GM12878 (cell line): Measurements from ENCODE around the gene DLG2.

ENCODE experiments used
- JUND ChIP-seq: IDR thresholded peaks from 2 replicates; pipeline ENCODE4 v1.6.1; 2012; ENCODE audit warnings: low read depth, mild to moderate bottlenecking, low read length, improper control_type of control experiment, moderate library complexity
- POLR2AphosphoS5 ChIP-seq: IDR thresholded peaks from 2 replicates; pipeline ENCODE4 v1.6.1; 2011; ENCODE audit warnings: mild to moderate bottlenecking, low read length, inconsistent platforms
- RFX5 ChIP-seq: IDR thresholded peaks from 2 replicates; pipeline ENCODE4 v1.6.1; 2011; ENCODE audit warnings: low read depth, low read length, improper control_type of control experiment
- SP1 ChIP-seq: IDR thresholded peaks from one replicate; pipeline ENCODE4 v1.6.1; 2011; ENCODE audit warnings: low read depth, low read length
- STAT3 ChIP-seq: IDR thresholded peaks from 2 replicates; pipeline ENCODE4 v1.6.1; 2011; ENCODE audit warnings: low read depth, low read length, improper control_type of control experiment
- TF ChIP-seq, protein P1 (sequence below): IDR thresholded peaks from 2 replicates; pipeline ENCODE4 v1.6.1; 2012; ENCODE audit warnings: low read length, inconsistent platforms
- TF ChIP-seq, protein P2 (sequence below): IDR thresholded peaks from 2 replicates; pipeline ENCODE4 v1.6.1; 2011; ENCODE audit warnings: low read depth, mild to moderate bottlenecking, low read length, moderate library complexity, borderline replicate concordance; ENCODE audit errors: extremely low read depth
- TF ChIP-seq, protein P3 (sequence below), 3 experiments: IDR thresholded peaks in 2 of 3; conservative IDR thresholded peaks in 1 of 3; 2 replicates each; pipeline ENCODE4 v1.5.1; 2011; ENCODE audit warnings: low read depth in 3 of 3, low read length in 3 of 3, mild to moderate bottlenecking in 3 of 3, control low read depth in 2 of 3, moderate library complexity in 2 of 3, inconsistent platforms in 1 of 3, mixed read lengths in 1 of 3; ENCODE audit not compliant: control insufficient read depth in 2 of 3, insufficient read depth in 1 of 3; ENCODE audit errors: extremely low read depth in 1 of 3
- TF ChIP-seq, protein P4 (sequence below): fragments of 450-650 bp; IDR thresholded peaks from 2 replicates; pipeline ENCODE4 v1.6.1; 2017; ENCODE audit warnings: borderline replicate concordance

DNA sequence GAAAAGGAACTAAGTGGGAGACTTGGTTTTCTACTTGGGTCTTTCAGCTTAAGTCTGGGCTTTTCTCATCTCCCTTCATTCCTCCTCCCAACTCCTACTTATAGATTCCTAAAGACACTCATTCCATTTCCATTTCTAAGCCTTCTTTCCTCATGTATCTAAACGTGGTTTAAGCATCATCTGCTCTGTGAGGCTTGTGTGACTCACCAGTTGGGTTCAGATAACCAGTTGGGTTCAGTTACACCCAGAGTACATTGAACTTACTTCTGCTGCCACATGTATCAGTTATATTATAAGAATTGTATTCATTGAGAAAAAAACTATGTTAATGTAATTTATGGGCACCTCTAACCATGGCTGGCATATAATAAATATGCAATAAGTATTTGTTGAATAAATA is 1509.8 kb downstream of the DLG2 start:
- TF ChIP-seq, protein P1, sequence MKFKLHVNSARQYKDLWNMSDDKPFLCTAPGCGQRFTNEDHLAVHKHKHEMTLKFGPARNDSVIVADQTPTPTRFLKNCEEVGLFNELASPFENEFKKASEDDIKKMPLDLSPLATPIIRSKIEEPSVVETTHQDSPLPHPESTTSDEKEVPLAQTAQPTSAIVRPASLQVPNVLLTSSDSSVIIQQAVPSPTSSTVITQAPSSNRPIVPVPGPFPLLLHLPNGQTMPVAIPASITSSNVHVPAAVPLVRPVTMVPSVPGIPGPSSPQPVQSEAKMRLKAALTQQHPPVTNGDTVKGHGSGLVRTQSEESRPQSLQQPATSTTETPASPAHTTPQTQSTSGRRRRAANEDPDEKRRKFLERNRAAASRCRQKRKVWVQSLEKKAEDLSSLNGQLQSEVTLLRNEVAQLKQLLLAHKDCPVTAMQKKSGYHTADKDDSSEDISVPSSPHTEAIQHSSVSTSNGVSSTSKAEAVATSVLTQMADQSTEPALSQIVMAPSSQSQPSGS: no peak
- TF ChIP-seq, protein P2, sequence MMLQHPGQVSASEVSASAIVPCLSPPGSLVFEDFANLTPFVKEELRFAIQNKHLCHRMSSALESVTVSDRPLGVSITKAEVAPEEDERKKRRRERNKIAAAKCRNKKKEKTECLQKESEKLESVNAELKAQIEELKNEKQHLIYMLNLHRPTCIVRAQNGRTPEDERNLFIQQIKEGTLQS: no peak
- TF ChIP-seq, protein P3, sequence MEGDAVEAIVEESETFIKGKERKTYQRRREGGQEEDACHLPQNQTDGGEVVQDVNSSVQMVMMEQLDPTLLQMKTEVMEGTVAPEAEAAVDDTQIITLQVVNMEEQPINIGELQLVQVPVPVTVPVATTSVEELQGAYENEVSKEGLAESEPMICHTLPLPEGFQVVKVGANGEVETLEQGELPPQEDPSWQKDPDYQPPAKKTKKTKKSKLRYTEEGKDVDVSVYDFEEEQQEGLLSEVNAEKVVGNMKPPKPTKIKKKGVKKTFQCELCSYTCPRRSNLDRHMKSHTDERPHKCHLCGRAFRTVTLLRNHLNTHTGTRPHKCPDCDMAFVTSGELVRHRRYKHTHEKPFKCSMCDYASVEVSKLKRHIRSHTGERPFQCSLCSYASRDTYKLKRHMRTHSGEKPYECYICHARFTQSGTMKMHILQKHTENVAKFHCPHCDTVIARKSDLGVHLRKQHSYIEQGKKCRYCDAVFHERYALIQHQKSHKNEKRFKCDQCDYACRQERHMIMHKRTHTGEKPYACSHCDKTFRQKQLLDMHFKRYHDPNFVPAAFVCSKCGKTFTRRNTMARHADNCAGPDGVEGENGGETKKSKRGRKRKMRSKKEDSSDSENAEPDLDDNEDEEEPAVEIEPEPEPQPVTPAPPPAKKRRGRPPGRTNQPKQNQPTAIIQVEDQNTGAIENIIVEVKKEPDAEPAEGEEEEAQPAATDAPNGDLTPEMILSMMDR (IDR thresholded peaks at IDR 0.05 in 2 of 3, conservative IDR thresholded peaks at IDR 0.05 in 1 of 3; ENCODE audit: control insufficient read depth in 2 of 3, extremely low read depth in 1 of 3, insufficient read depth in 1 of 3, low read depth in 3 of 3, low read length in 3 of 3): no peak
- TF ChIP-seq POLR2AphosphoS5: no peak
- TF ChIP-seq SP1: no peak
- TF ChIP-seq STAT3: no peak
- no peak for TF ChIP-seq RFX5
- no peak for TF ChIP-seq JUND
- TF ChIP-seq, protein P4, sequence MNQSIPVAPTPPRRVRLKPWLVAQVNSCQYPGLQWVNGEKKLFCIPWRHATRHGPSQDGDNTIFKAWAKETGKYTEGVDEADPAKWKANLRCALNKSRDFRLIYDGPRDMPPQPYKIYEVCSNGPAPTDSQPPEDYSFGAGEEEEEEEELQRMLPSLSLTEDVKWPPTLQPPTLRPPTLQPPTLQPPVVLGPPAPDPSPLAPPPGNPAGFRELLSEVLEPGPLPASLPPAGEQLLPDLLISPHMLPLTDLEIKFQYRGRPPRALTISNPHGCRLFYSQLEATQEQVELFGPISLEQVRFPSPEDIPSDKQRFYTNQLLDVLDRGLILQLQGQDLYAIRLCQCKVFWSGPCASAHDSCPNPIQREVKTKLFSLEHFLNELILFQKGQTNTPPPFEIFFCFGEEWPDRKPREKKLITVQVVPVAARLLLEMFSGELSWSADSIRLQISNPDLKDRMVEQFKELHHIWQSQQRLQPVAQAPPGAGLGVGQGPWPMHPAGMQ: no peak
